C4-2B (cell line): ENCODE measurements around the gene HDGFL3.

ENCODE experiments used
- CTCF ChIP-seq: fragments of 450-650 bp; conservative IDR thresholded peaks from 2 replicates; pipeline ENCODE4 v1.5.1; 2017; ENCODE audit warnings: mild to moderate bottlenecking
- ZFX ChIP-seq: fragments of 450-650 bp; IDR thresholded peaks from 2 replicates; pipeline ENCODE4 v1.6.1; 2017

- TF ChIP-seq CTCF (no peak), ZFX (no peak)
Measured at GRCh38 chr15:83160741-83161140, 46.9 kb downstream of the HDGFL3 start.
